HG03025 (cell line): ENCODE data around the gene FXYD1.
"Not testable (repeated sequence)": the region's sequence is repeated elsewhere in the genome, so short reads cannot be mapped to it uniquely, and the experiment has no call there.

Source experiments
- ATAC-seq: cut with Tn5 transposase; IDR thresholded peaks from one replicate; pipeline ENCODE4 v1.9.1; 2021; ENCODE audit warnings: mild to moderate bottlenecking, moderate library complexity; ENCODE audit not compliant: unreplicated experiment, low FRiP score

FXYD1 gene

GRCh38 chr19:35123573-35123972 lies 15.1 kb upstream of the FXYD1 start:
- no peak for ATAC-seq

- ATAC-seq, result peak; percentile 64
Measured at GRCh38 chr19:35124098-35125060, 14.2 kb upstream of the FXYD1 start.

GRCh38 chr19:35125270-35125717 lies 13.3 kb upstream of the FXYD1 start:
- no peak for ATAC-seq

- ATAC-seq, result no peak
Measured at GRCh38 chr19:35125749-35126623, 12.6 kb upstream of the FXYD1 start.

- no peak for ATAC-seq
Measured at GRCh38 chr19:35126624-35126959, 12.0 kb upstream of the FXYD1 start.

- ATAC-seq, result no peak
Measured at GRCh38 chr19:35127871-35128270, 10.8 kb upstream of the FXYD1 start.

GRCh38 chr19:35128398-35129057 lies 10.1 kb upstream of the FXYD1 start:
- ATAC-seq, result no peak

- not testable (repeated sequence) for ATAC-seq
Measured at GRCh38 chr19:35129724-35130274, 8.8 kb upstream of the FXYD1 start.

- ATAC-seq, result no peak
Measured at GRCh38 chr19:35130761-35131720, 7.6 kb upstream of the FXYD1 start.

GRCh38 chr19:35132254-35132653 lies 6.4 kb upstream of the FXYD1 start:
- no peak for ATAC-seq

GRCh38 chr19:35133826-35134225 lies 4.8 kb upstream of the FXYD1 start:
- no peak for ATAC-seq

- no peak for ATAC-seq
Measured at GRCh38 chr19:35134601-35135242, 3.9 kb upstream of the FXYD1 start, which contains the start of gene LGI4. LGI4 (minus strand) TSS chr19:35135059; CDS start chr19:35134680, 379 bp downstream.

GRCh38 chr19:35135389-35135909 lies 3.2 kb upstream of the FXYD1 start:
- no peak for ATAC-seq

- no peak for ATAC-seq
Measured at GRCh38 chr19:35136231-35136630, 2.4 kb upstream of the FXYD1 start.

- ATAC-seq, result no peak
Measured at GRCh38 chr19:35136977-35137702, 1.5 kb upstream of the FXYD1 start.

GRCh38 chr19:35140207-35140961 lies 1.8 kb downstream of the FXYD1 start:
- no peak for ATAC-seq
